A549 (cell line): Measurements from ENCODE around the gene SLC39A11. TPM values are rescaled to one million over a fixed set of nuclear protein-coding genes. Genes with fewer than 3 reads are reported as not detected.

Source experiments
- ATAC-seq, 2 experiments: fragments of 200-7000 bp in 1 of 2; fragments of >200 bp in 1 of 2; cut with Nextera tagmentation in 1 of 2; cut with Tn5 transposase in 1 of 2; 3 replicates each; pipeline versions ENCODE4 v1.8.0 to v1.9.1; 2018 to 2020; ENCODE audit warnings: mild to moderate bottlenecking in 1 of 2, moderate library complexity in 1 of 2
- CTCF ChIA-PET: fragments of 300-600 bp; sonication (Branson Sonifier 250); formaldehyde crosslinking; extraction: SDS; loops from one replicate; lab custom pipeline; 2021; ENCODE audit warnings: antibody characterized with exemption, inconsistent platforms; lab: Yijun Ruan, JAX
- POLR2A ChIA-PET: fragments of 350-600 bp; formaldehyde crosslinking; extraction: SDS; loops from one replicate; lab custom pipeline; 2021; ENCODE audit warnings: antibody characterized with exemption, inconsistent platforms; lab: Yijun Ruan, JAX
- DNase-seq, 2 experiments: peaks; one replicate each; pipeline versions ENCODE4 v3.0.0 to v3.0.0-alpha.2; 2011 to 2016; ENCODE audit warnings: low read depth in 1 of 2, low spot score in 1 of 2
- FAIRE-seq: peaks from 2 replicates; lab custom pipeline; 2011; peaks lifted over from hg19 to GRCh38; lab: Jason Lieb, UNC
- H3K27ac ChIP-seq, 2 experiments: fragments of >200 bp; sonication (Bioruptor Twin); formaldehyde crosslinking; 3 replicates each; pipeline ENCODE4 v1.5.1; 2016 to 2017
- H3K4me1 ChIP-seq: fragments of >200 bp; sonication (Bioruptor Twin); formaldehyde crosslinking; 3 replicates; pipeline ENCODE4 v1.6.1; 2016
- H3K4me2 ChIP-seq: fragments of >200 bp; sonication (Bioruptor Twin); formaldehyde crosslinking; 3 replicates; pipeline ENCODE4 v1.6.1; 2016
- H3K4me3 ChIP-seq: fragments of >200 bp; sonication (Bioruptor Twin); formaldehyde crosslinking; 3 replicates; pipeline ENCODE4 v1.5.1; 2016
- H3K9me3 ChIP-seq: fragments of >200 bp; sonication (Bioruptor Twin); formaldehyde crosslinking; 3 replicates; pipeline ENCODE4 v1.6.1; 2016
- BCL3 ChIP-seq: fragments of >200 bp; sonication (Bioruptor Twin); formaldehyde crosslinking; IDR thresholded peaks from 3 replicates; pipeline ENCODE4 v1.6.1; 2016
- BHLHE40 ChIP-seq: IDR thresholded peaks from 2 replicates; pipeline ENCODE4 v1.6.1; 2012; ENCODE audit warnings: low read depth, low read length, inconsistent platforms
- CBX2 ChIP-seq: fragments of 200-600 bp; sonication (generic); IDR thresholded peaks from 2 replicates; pipeline ENCODE4 v1.6.1; 2016; ENCODE audit warnings: low read depth, mild to moderate bottlenecking, borderline replicate concordance
- CBX8 ChIP-seq: fragments of 200-600 bp; sonication (generic); IDR thresholded peaks from 2 replicates; pipeline ENCODE4 v1.6.1; 2016
- CHD2 ChIP-seq: fragments of 150-350 bp; IDR thresholded peaks from 2 replicates; pipeline ENCODE4 v1.6.1; 2014; ENCODE audit warnings: low read length; ENCODE audit not compliant: partially characterized antibody
- CHD4 ChIP-seq: fragments of 200-600 bp; sonication (generic); IDR thresholded peaks from 2 replicates; pipeline ENCODE4 v1.6.1; 2016; ENCODE audit warnings: antibody characterized with exemption, mild to moderate bottlenecking, borderline replicate concordance
- EHMT2 ChIP-seq: fragments of 200-600 bp; sonication (generic); IDR thresholded peaks from 2 replicates; pipeline ENCODE4 v1.6.1; 2016; ENCODE audit warnings: antibody characterized with exemption, low read depth, mild to moderate bottlenecking, moderate library complexity
- FOSB ChIP-seq: fragments of 250-450 bp; sonication (Bioruptor Pico); IDR thresholded peaks from 2 replicates; pipeline ENCODE4 v1.5.0; 2020; ENCODE audit warnings: mild to moderate bottlenecking, moderate library complexity
- HEYL ChIP-seq: fragments of 250-450 bp; sonication (Bioruptor Pico); IDR thresholded peaks from 2 replicates; pipeline ENCODE4 v1.8.0; 2021; ENCODE audit warnings: mild to moderate bottlenecking, moderate library complexity
- HOXA7 ChIP-seq: fragments of 250-450 bp; sonication (Bioruptor Pico); IDR thresholded peaks from 2 replicates; pipeline ENCODE4 v1.5.0; 2020; ENCODE audit warnings: mild to moderate bottlenecking, moderate library complexity
- KDM5A ChIP-seq: fragments of 200-600 bp; sonication (generic); IDR thresholded peaks from 2 replicates; pipeline ENCODE4 v1.6.1; 2016; ENCODE audit warnings: antibody characterized with exemption, mild to moderate bottlenecking
- MAFK ChIP-seq: fragments of 450-650 bp; IDR thresholded peaks from 2 replicates; pipeline ENCODE4 v1.6.1; 2014; ENCODE audit not compliant: partially characterized antibody
- MAZ ChIP-seq: fragments of 150-350 bp; IDR thresholded peaks from 2 replicates; pipeline ENCODE4 v1.6.1; 2014; ENCODE audit warnings: antibody characterized with exemption, low read depth, low read length, borderline replicate concordance
- NPAS2 ChIP-seq: fragments of 250-450 bp; sonication (Bioruptor Pico); IDR thresholded peaks from 2 replicates; pipeline ENCODE4 v1.8.0; 2022; ENCODE audit warnings: mild to moderate bottlenecking, moderate library complexity, borderline replicate concordance
- NR3C1 ChIP-seq: fragments of >200 bp; sonication (Bioruptor Twin); formaldehyde crosslinking; IDR thresholded peaks from 3 replicates; pipeline ENCODE4 v1.6.1; 2017
- POLR2AphosphoS2 ChIP-seq: conservative IDR thresholded peaks from 2 replicates; pipeline ENCODE4 v1.6.1; 2012; ENCODE audit warnings: low read length, improper control_type of control experiment, inconsistent platforms
- RNF2 ChIP-seq: fragments of 200-600 bp; sonication (generic); IDR thresholded peaks from 2 replicates; pipeline ENCODE4 v1.6.1; 2016; ENCODE audit warnings: low read depth, mild to moderate bottlenecking, antibody characterized with exemption, moderate library complexity, borderline replicate concordance
- SMC3 ChIP-seq: fragments of >200 bp; sonication (Bioruptor Twin); formaldehyde crosslinking; IDR thresholded peaks from 3 replicates; pipeline ENCODE4 v1.6.1; 2018; ENCODE audit warnings: inconsistent platforms
- TP53 ChIP-seq: fragments of 250-450 bp; sonication (Bioruptor Pico); IDR thresholded peaks from 2 replicates; pipeline ENCODE4 v1.5.0; 2021; ENCODE audit warnings: mild to moderate bottlenecking, moderate library complexity
- ZC3H11A ChIP-seq: fragments of 450-650 bp; IDR thresholded peaks from 2 replicates; pipeline ENCODE4 v1.6.1; 2014; ENCODE audit warnings: antibody characterized with exemption, mild to moderate bottlenecking
- ZSCAN20 ChIP-seq: fragments of 250-450 bp; sonication (Bioruptor Pico); IDR thresholded peaks from 2 replicates; pipeline ENCODE4 v1.8.0; 2022; ENCODE audit warnings: mild to moderate bottlenecking, moderate library complexity
- WGBS: methylation state at CpG from one replicate; pipeline ENCODE4 v1.1.6; 2017; ENCODE audit errors: missing lambda C conversion rate; 5-methylcytosine and 5-hydroxymethylcytosine counted together
- polyA plus RNA-seq, 4 experiments: library from polyadenylated mRNA; depleted of rRNA in 3 of 4; stranded (reverse); fragments of >200 nt; fragmentation: RNase III in 1 of 4; extraction: RNeasy Plus Mini Kit Qiagen cat#74134 plus additional on column Dnase treatment in 1 of 4; gene quantifications; 2 replicates in 3 of 4; 3 replicates in 1 of 4; pipeline ENCODE4 v1.2.3, GENCODE V29; 2011 to 2017
- TF ChIP-seq, protein P1 (sequence below): fragments of 200-600 bp; sonication (generic); IDR thresholded peaks from 2 replicates; pipeline ENCODE4 v1.6.1; 2016; ENCODE audit warnings: antibody characterized with exemption, mild to moderate bottlenecking, moderate library complexity
- TF ChIP-seq, protein P2 (sequence below): fragments of 150-350 bp; IDR thresholded peaks from 2 replicates; pipeline ENCODE4 v1.6.1; 2014; ENCODE audit warnings: low read depth, mild to moderate bottlenecking, low read length
- TF ChIP-seq, protein P3 (sequence below): fragments of 250-450 bp; sonication (Bioruptor Pico); IDR thresholded peaks from 2 replicates; pipeline ENCODE4 v1.5.0; 2020; ENCODE audit warnings: low read depth, mild to moderate bottlenecking, moderate library complexity

SLC39A11 gene
- polyA plus RNA-seq, 2 of the 4 experiments (the other 2 are of a cell fraction) = 18.4 to 25.2 TPM

DNA sequence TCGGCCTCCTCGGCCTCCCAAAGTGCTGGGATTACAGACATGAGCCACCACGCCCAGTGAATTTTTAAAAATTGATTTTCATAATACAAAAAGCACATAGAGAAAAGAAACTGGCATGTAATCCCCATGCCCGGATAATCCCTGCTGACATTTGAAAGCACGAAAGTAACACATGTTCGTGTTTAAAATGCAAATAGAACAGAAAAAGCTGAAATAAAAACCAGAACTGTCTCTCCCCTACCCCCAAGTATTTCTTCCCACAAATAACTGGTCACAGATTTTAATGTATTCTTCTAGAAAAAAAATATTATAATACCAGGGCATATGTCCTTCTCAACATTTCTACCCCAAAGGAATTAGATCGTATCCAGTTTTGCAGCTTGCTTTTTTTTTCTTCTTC is 222.9 kb downstream of the SLC39A11 start:
- DNase-seq (no peak), ATAC-seq (no peak), FAIRE-seq (no peak)
- WGBS = 89% methylated on average over 7 of the region's 7 CpGs
- Histone ChIP-seq H3K4me3 (no peak overlapping the region), H3K9me3 (no peaks in the 10 kb centered on the region), H3K4me1 (no peaks in the 10 kb centered on the region), H3K4me2 (no peak overlapping the region), H3K27ac (no peak overlapping the region)
- POLR2A ChIA-PET = no interaction called here
- CTCF ChIA-PET = no interaction called here
- TF ChIP-seq ZC3H11A (no peak), HEYL (CRISPR knock-in tag) (no peak), FOSB (CRISPR knock-in tag) (no peak), CBX8 (no peak), EHMT2 (no peak), MAFK (no peak), HOXA7 (CRISPR knock-in tag) (no peak), MAZ (no peak), SMC3 (no peak), TP53 (no peak), BHLHE40 (no peak), CHD4 (no peak), RNF2 (no peak), BCL3 (no peak), NR3C1 (no peak)
- TF ChIP-seq, protein P1, sequence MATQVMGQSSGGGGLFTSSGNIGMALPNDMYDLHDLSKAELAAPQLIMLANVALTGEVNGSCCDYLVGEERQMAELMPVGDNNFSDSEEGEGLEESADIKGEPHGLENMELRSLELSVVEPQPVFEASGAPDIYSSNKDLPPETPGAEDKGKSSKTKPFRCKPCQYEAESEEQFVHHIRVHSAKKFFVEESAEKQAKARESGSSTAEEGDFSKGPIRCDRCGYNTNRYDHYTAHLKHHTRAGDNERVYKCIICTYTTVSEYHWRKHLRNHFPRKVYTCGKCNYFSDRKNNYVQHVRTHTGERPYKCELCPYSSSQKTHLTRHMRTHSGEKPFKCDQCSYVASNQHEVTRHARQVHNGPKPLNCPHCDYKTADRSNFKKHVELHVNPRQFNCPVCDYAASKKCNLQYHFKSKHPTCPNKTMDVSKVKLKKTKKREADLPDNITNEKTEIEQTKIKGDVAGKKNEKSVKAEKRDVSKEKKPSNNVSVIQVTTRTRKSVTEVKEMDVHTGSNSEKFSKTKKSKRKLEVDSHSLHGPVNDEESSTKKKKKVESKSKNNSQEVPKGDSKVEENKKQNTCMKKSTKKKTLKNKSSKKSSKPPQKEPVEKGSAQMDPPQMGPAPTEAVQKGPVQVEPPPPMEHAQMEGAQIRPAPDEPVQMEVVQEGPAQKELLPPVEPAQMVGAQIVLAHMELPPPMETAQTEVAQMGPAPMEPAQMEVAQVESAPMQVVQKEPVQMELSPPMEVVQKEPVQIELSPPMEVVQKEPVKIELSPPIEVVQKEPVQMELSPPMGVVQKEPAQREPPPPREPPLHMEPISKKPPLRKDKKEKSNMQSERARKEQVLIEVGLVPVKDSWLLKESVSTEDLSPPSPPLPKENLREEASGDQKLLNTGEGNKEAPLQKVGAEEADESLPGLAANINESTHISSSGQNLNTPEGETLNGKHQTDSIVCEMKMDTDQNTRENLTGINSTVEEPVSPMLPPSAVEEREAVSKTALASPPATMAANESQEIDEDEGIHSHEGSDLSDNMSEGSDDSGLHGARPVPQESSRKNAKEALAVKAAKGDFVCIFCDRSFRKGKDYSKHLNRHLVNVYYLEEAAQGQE = no peak

DNA sequence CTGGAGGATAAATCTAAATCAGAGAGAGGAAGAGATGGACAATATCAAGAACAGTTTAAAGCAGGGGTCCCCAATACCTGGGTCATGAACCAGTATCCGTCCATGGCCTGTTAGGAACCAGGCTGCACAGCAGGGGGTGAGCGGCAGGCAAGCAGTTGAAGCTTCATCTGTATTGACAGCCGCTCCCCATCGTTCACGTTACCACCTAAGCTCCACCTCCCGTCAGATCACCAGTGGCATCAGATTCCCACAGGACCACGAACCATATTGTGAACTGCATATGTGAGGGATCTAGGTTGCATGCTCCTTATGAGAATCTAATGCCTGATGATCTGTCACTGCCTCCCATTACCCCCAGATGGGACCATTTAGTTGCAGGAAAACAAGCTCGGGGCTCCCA is 226.5 kb downstream of the SLC39A11 start:
- Histone ChIP-seq H3K4me2 (no peak overlapping the region), H3K4me3 (no peak overlapping the region), H3K4me1 (no peaks in the 10 kb centered on the region), H3K27ac (no peak overlapping the region), H3K9me3 (no peaks in the 10 kb centered on the region)
- ChIA-PET CTCF (interaction anchor here (0.8 to 1.3 kb wide), 4 partner anchors 9 to 324 kb away, joined by 3 to 5 read pairs (median 4); no protein-coding TSS in a partner anchor), POLR2A (no interaction called here)
- FAIRE-seq (no peak), DNase-seq (no peak), ATAC-seq (no peak)
- no peak for TF ChIP-seq KDM5A
- no peak for TF ChIP-seq NPAS2 (CRISPR knock-in tag)
- TF ChIP-seq CBX2 = no peak
- TF ChIP-seq, protein P2, sequence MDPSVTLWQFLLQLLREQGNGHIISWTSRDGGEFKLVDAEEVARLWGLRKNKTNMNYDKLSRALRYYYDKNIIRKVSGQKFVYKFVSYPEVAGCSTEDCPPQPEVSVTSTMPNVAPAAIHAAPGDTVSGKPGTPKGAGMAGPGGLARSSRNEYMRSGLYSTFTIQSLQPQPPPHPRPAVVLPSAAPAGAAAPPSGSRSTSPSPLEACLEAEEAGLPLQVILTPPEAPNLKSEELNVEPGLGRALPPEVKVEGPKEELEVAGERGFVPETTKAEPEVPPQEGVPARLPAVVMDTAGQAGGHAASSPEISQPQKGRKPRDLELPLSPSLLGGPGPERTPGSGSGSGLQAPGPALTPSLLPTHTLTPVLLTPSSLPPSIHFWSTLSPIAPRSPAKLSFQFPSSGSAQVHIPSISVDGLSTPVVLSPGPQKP = no peak
- TF ChIP-seq CHD2 = no peak
- TF ChIP-seq, protein P3, sequence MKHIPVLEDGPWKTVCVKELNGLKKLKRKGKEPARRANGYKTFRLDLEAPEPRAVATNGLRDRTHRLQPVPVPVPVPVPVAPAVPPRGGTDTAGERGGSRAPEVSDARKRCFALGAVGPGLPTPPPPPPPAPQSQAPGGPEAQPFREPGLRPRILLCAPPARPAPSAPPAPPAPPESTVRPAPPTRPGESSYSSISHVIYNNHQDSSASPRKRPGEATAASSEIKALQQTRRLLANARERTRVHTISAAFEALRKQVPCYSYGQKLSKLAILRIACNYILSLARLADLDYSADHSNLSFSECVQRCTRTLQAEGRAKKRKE (CRISPR knock-in tag) = no peak
- TF ChIP-seq ZSCAN20 (CRISPR knock-in tag) = no peak
- TF ChIP-seq POLR2AphosphoS2 = no peak
- WGBS = 91% methylated on average over 8 of the region's 8 CpGs
